CD14-positive monocyte (primary cell): Measurements from ENCODE around the gene DNAJC27. TPM values are rescaled to one million over a fixed set of nuclear protein-coding genes. Genes with fewer than 3 reads are reported as not detected.

Source experiments
- DNase-seq, 3 donors: peaks; one replicate each; pipeline ENCODE4 v3.0.0-alpha.2; 2011 to 2022
- H2AFZ ChIP-seq: 2 replicates; pipeline ENCODE4 v1.6.0; 2012; ENCODE audit warnings: mild to moderate bottlenecking, low read depth, low read length, inconsistent platforms; ENCODE audit not compliant: insufficient read depth, poor library complexity, severe bottlenecking
- H3K27ac ChIP-seq, 2 donors: 1 replicate in 1 of 2; 2 replicates in 1 of 2; pipeline ENCODE4 v1.5.1; 2012 to 2013; ENCODE audit warnings: low read length in 2 of 2, control low read depth in 1 of 2, inconsistent platforms in 1 of 2, low read depth in 1 of 2, mild to moderate bottlenecking in 1 of 2
- H3K27me3 ChIP-seq, 2 donors: one replicate each; pipeline versions ENCODE4 v1.6.0 to v1.6.1; 2011 to 2013; ENCODE audit warnings: low read length in 2 of 2; ENCODE audit not compliant: control insufficient read depth in 2 of 2, insufficient read depth in 2 of 2
- H3K36me3 ChIP-seq, 2 donors: replicated peaks in 1 of 2; 1 replicate in 1 of 2; 2 replicates in 1 of 2; pipeline versions ENCODE4 v1.5.1 to v1.6.1; 2012 to 2013; ENCODE audit warnings: low read length in 2 of 2, control low read depth in 1 of 2, inconsistent platforms in 1 of 2, mild to moderate bottlenecking in 1 of 2; ENCODE audit not compliant: insufficient read depth in 2 of 2, control insufficient read depth in 1 of 2
- H3K4me1 ChIP-seq, 2 donors: 1 replicate in 1 of 2; 2 replicates in 1 of 2; pipeline versions ENCODE4 v1.5.1 to v1.6.1; 2012 to 2013; ENCODE audit warnings: low read length in 2 of 2, control low read depth in 1 of 2, inconsistent platforms in 1 of 2, mild to moderate bottlenecking in 1 of 2, moderate library complexity in 1 of 2; ENCODE audit not compliant: insufficient read depth in 2 of 2, control insufficient read depth in 1 of 2
- H3K4me2 ChIP-seq: replicated peaks from 2 replicates; pipeline ENCODE3; 2012; ENCODE audit warnings: low read length, moderate library complexity, mild to moderate bottlenecking; ENCODE audit not compliant: poor library complexity, severe bottlenecking; ENCODE audit errors: extremely low read depth
- H3K4me3 ChIP-seq, 3 experiments: fragments of 200-600 bp in 1 of 3; sonication (generic) in 1 of 3; replicated peaks in 1 of 3; 1 replicate in 2 of 3; 2 replicates in 1 of 3; pipeline ENCODE4 v1.5.1; 2011 to 2013; ENCODE audit warnings: low read length in 3 of 3, mild to moderate bottlenecking in 3 of 3, control low read depth in 2 of 3, low read depth in 2 of 3, inconsistent platforms in 1 of 3, moderate library complexity in 1 of 3
- H3K79me2 ChIP-seq: 2 replicates; pipeline ENCODE4 v1.6.0; 2012; ENCODE audit warnings: mild to moderate bottlenecking, control low read depth, inconsistent platforms, low read length, moderate library complexity; ENCODE audit not compliant: insufficient read depth
- H3K9ac ChIP-seq: 2 replicates; pipeline ENCODE4 v1.6.0; 2017; ENCODE audit warnings: low read length, mild to moderate bottlenecking; ENCODE audit not compliant: insufficient read depth, poor library complexity, severe bottlenecking
- H3K9me3 ChIP-seq, 2 donors: replicated peaks in 1 of 2; 1 replicate in 1 of 2; 2 replicates in 1 of 2; pipeline versions ENCODE4 v1.5.1 to v1.6.1; 2012 to 2013; ENCODE audit warnings: low read length in 2 of 2, control low read depth in 1 of 2; ENCODE audit not compliant: control insufficient read depth in 1 of 2, insufficient read depth in 1 of 2
- H4K20me1 ChIP-seq: 2 replicates; pipeline ENCODE4 v1.6.0; 2012; ENCODE audit warnings: mild to moderate bottlenecking, low read length, control low read depth, moderate library complexity; ENCODE audit not compliant: insufficient read depth
- H3K27ac Mint-ChIP-seq, 7 donors: one replicate each; pipeline ENCODE4 v1.8.0; 2020; ENCODE audit warnings: mild to moderate bottlenecking in 7 of 7, mixed read lengths in 7 of 7, moderate library complexity in 6 of 7, inconsistent platforms in 2 of 7
- H3K27me3 Mint-ChIP-seq, 3 donors: one replicate each; pipeline ENCODE4 v1.8.0; 2021 to 2022; ENCODE audit warnings: low read depth in 3 of 3, mild to moderate bottlenecking in 3 of 3, mixed read lengths in 3 of 3, moderate library complexity in 3 of 3, inconsistent platforms in 1 of 3
- H3K36me3 Mint-ChIP-seq, 2 donors: one replicate each; pipeline ENCODE4 v1.8.0; 2020; ENCODE audit warnings: mixed read lengths in 2 of 2, inconsistent platforms in 1 of 2, mild to moderate bottlenecking in 1 of 2
- H3K4me1 Mint-ChIP-seq: one replicate; pipeline ENCODE4 v1.8.0; 2020; ENCODE audit warnings: mild to moderate bottlenecking, mixed read lengths
- H3K4me3 Mint-ChIP-seq, 2 donors: one replicate each; pipeline ENCODE4 v1.8.0; 2020; ENCODE audit warnings: mild to moderate bottlenecking in 2 of 2, mixed read lengths in 2 of 2, moderate library complexity in 1 of 2
- H3K9me3 Mint-ChIP-seq, 7 donors: one replicate each; pipeline ENCODE4 v1.8.0; 2020 to 2022; ENCODE audit warnings: mixed read lengths in 7 of 7, mild to moderate bottlenecking in 6 of 7, moderate library complexity in 6 of 7, inconsistent platforms in 2 of 7
- WGBS: methylation state at CpG from one replicate; pipeline ENCODE4 v1.1.5; 2013; ENCODE audit warnings: missing lambda C conversion rate; ENCODE audit not compliant: insufficient coverage; 5-methylcytosine and 5-hydroxymethylcytosine counted together
- intact Hi-C, 2 donors: fragments of 100-400 bp; cut with micrococcal nuclease; formaldehyde crosslinking; loops; one replicate each; pipeline versions ENCODE4 v1.15.0 to v1.15.1; 2023
- polyA plus RNA-seq, 3 donors: library from polyadenylated mRNA; depleted of rRNA in 1 of 3; unstranded in 2 of 3; stranded (reverse) in 1 of 3; fragments of 300-500 nt in 2 of 3; fragments of >200 nt in 1 of 3; fragmentation: Illumina TruSeq in 2 of 3; gene quantifications; 1 replicate in 2 of 3; 2 replicates in 1 of 3; pipeline ENCODE4 v1.2.3, GENCODE V29; 2012 to 2021
- TF ChIP-seq, protein P1 (sequence below): fragments of 200-600 bp; IDR thresholded peaks from one replicate; pipeline ENCODE4 v1.8.0; 2022; ENCODE audit warnings: antibody characterized with exemption, mild to moderate bottlenecking

DNAJC27 gene
- polyA plus RNA-seq, 3 donors, result 0.86 to 2.8 (median 2.2) TPM

DNA sequence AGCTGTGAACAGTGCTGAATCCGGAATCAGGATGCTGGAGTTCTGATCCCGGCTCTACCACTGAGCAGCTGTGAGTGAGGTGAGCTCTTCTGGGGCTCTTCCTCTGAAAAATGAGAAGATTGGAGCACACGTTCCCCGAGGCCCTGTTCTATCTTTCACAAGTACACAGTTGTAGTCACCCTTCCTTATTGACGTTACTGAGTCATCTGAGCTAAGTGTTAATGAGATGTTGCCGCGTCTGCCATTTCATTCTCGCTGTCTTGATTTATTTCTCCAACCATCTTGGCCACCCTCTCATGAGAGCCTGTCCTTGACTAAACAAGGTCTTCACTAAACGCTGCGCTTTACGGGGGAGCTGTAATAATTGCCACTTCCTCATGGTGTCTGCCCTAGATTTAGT lies 38.2 kb upstream of the DNAJC27 start:
- Histone ChIP-seq H2AFZ (peak overlapping the region; percentile 59), H3K9me3 (no peaks in the 10 kb centered on the region), H3K27me3 (no peaks in the 10 kb centered on the region), H3K4me1 (no peaks in the 10 kb centered on the region), H3K4me3 (no peak overlapping the region), H3K27ac (no peak overlapping the region), H3K36me3 (no peaks in the 10 kb centered on the region), H3K79me2 (no peaks in the 10 kb centered on the region), H3K9ac (no peak overlapping the region), H3K4me2 (no peak overlapping the region), H4K20me1 (no peaks in the 10 kb centered on the region)
- no peaks in the 10 kb centered on the region for H3K36me3 Mint-ChIP-seq
- 79% methylated on average over 2 of the region's 11 CpGs for WGBS
- no peaks in the 10 kb centered on the region for H3K9me3 Mint-ChIP-seq
- TF ChIP-seq, protein P1, sequence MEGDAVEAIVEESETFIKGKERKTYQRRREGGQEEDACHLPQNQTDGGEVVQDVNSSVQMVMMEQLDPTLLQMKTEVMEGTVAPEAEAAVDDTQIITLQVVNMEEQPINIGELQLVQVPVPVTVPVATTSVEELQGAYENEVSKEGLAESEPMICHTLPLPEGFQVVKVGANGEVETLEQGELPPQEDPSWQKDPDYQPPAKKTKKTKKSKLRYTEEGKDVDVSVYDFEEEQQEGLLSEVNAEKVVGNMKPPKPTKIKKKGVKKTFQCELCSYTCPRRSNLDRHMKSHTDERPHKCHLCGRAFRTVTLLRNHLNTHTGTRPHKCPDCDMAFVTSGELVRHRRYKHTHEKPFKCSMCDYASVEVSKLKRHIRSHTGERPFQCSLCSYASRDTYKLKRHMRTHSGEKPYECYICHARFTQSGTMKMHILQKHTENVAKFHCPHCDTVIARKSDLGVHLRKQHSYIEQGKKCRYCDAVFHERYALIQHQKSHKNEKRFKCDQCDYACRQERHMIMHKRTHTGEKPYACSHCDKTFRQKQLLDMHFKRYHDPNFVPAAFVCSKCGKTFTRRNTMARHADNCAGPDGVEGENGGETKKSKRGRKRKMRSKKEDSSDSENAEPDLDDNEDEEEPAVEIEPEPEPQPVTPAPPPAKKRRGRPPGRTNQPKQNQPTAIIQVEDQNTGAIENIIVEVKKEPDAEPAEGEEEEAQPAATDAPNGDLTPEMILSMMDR, result no peak
- peaks cover 7% of the 10 kb centered on the region for H3K4me1 Mint-ChIP-seq
- peaks cover 2 to 4% (median 3%) of the 10 kb centered on the region in 3 donors for H3K27me3 Mint-ChIP-seq
- peak overlapping the region; percentile 32 to 73 for H3K4me3 Mint-ChIP-seq
- H3K27ac Mint-ChIP-seq, result peak overlapping the region in 1 of 7 donors; percentile 8
- intact Hi-C loops, result no loop called here
- DNase-seq, result no peak

DNA sequence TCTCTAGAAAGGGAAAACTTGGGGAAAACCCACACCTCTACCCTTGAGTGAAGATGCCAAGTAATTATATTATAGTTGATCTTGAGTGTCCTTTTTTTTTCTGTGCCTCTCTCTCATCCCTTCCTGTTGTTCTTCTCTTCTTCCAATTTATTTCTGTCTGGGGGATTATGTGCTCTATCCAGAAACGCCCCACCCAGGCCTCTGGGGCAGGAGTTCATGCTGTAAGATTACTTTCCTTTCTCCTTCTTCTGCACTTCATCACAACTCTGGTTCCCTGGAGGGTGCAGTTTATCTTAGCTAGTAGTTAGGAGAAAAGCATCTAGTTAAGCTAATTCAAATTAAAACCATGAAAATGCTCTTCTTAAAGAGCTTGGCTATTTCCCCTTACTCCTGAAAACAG lies 30.3 kb upstream of the DNAJC27 start:
- DNase-seq, result no peak
- Mint-ChIP-seq H3K36me3 (no peaks in the 10 kb centered on the region), H3K4me3 (no peak overlapping the region), H3K9me3 (no peaks in the 10 kb centered on the region), H3K4me1 (no peaks in the 10 kb centered on the region), H3K27ac (no peak overlapping the region), H3K27me3 (peaks cover 0 to 4% (median 2%) of the 10 kb centered on the region in 3 donors)
- Histone ChIP-seq H3K36me3 (no peaks in the 10 kb centered on the region), H3K4me1 (no peaks in the 10 kb centered on the region), H3K4me2 (no peak overlapping the region), H3K4me3 (no peak overlapping the region), H3K79me2 (no peaks in the 10 kb centered on the region), H2AFZ (no peak overlapping the region), H4K20me1 (no peaks in the 10 kb centered on the region), H3K27me3 (no peaks in the 10 kb centered on the region), H3K9ac (no peak overlapping the region), H3K27ac (no peak overlapping the region), H3K9me3 (no peaks in the 10 kb centered on the region)
- WGBS, result no CpG with 5 or more reads among the region's 1 CpG
- TF ChIP-seq, protein P1, result no peak
- intact Hi-C loops, result no loop called here
